Naive thymus-derived CD4-positive, alpha-beta T cell (primary cell): Measurements from ENCODE around the gene GAL3ST2. TPM values are rescaled to one million over a fixed set of nuclear protein-coding genes. Genes with fewer than 3 reads are reported as not detected.

Experiments
- ATAC-seq: fragments of 150-1000 bp; cut with Tn5 transposase; 2 replicates; pipeline ENCODE4 v1.10.0; 2021; ENCODE audit warnings: mild to moderate bottlenecking, moderate library complexity
- CTCF ChIA-PET: fragments of 350-600 bp; sonication (Branson Sonifier 250); formaldehyde crosslinking; loops from one replicate; lab custom pipeline; 2021; ENCODE audit warnings: antibody characterized with exemption; lab: Charles Lee
- POLR2A ChIA-PET: fragments of 350-600 bp; sonication (Branson Sonifier 250); formaldehyde crosslinking; loops from one replicate; lab custom pipeline; 2021; ENCODE audit warnings: antibody characterized with exemption, inconsistent platforms; lab: Charles Lee
- DNase-seq, 9 donors: peaks; one replicate each; pipeline versions ENCODE4 v3.0.0 to v3.0.0-alpha.2; 2020 to 2022; ENCODE audit warnings: mixed read lengths in 1 of 9
- H3K27ac ChIP-seq: one replicate; pipeline ENCODE4 v1.7.0; 2013; ENCODE audit warnings: mild to moderate bottlenecking, low read depth, low read length, moderate library complexity
- H3K27me3 ChIP-seq, 2 donors: one replicate each; pipeline ENCODE4 v1.7.0; 2013; ENCODE audit warnings: low read length in 2 of 2, mild to moderate bottlenecking in 2 of 2, moderate library complexity in 2 of 2; ENCODE audit not compliant: control insufficient read depth in 2 of 2, insufficient read depth in 2 of 2
- H3K36me3 ChIP-seq, 3 experiments: 1 replicate in 2 of 3; 2 replicates in 1 of 3; pipeline ENCODE4 v1.7.0; 2013; ENCODE audit warnings: low read length in 3 of 3, mild to moderate bottlenecking in 3 of 3, moderate library complexity in 1 of 3; ENCODE audit not compliant: insufficient read depth in 3 of 3, control insufficient read depth in 2 of 3
- H3K4me1 ChIP-seq, 2 donors: one replicate each; pipeline ENCODE4 v1.7.0; 2013; ENCODE audit warnings: low read length in 2 of 2, mild to moderate bottlenecking in 2 of 2, moderate library complexity in 1 of 2; ENCODE audit not compliant: control insufficient read depth in 2 of 2, insufficient read depth in 2 of 2
- H3K4me3 ChIP-seq: 2 replicates; pipeline ENCODE4 v1.7.0; 2013; ENCODE audit warnings: mild to moderate bottlenecking, low read length
- H3K9me3 ChIP-seq, 3 experiments: 1 replicate in 2 of 3; 2 replicates in 1 of 3; pipeline ENCODE4 v1.7.0; 2013; ENCODE audit warnings: low read length in 3 of 3; ENCODE audit not compliant: control insufficient read depth in 2 of 3
- H3K27ac Mint-ChIP-seq, 9 donors: one replicate each; pipeline ENCODE4 v1.8.0; 2020 to 2022; ENCODE audit warnings: mixed read lengths in 9 of 9, mild to moderate bottlenecking in 8 of 9, moderate library complexity in 5 of 9, inconsistent platforms in 2 of 9
- H3K27me3 Mint-ChIP-seq, 5 donors: one replicate each; pipeline ENCODE4 v1.8.0; 2021 to 2022; ENCODE audit warnings: mixed read lengths in 5 of 5, mild to moderate bottlenecking in 1 of 5
- H3K36me3 Mint-ChIP-seq, 5 donors: one replicate each; pipeline ENCODE4 v1.8.0; 2020 to 2022; ENCODE audit warnings: mixed read lengths in 5 of 5, mild to moderate bottlenecking in 3 of 5, inconsistent platforms in 1 of 5
- H3K4me1 Mint-ChIP-seq, 7 donors: one replicate each; pipeline ENCODE4 v1.8.0; 2020 to 2022; ENCODE audit warnings: mixed read lengths in 7 of 7, mild to moderate bottlenecking in 3 of 7, inconsistent platforms in 1 of 7
- H3K4me3 Mint-ChIP-seq, 10 donors: one replicate each; pipeline ENCODE4 v1.8.0; 2020 to 2022; ENCODE audit warnings: mild to moderate bottlenecking in 10 of 10, mixed read lengths in 10 of 10, moderate library complexity in 6 of 10, inconsistent platforms in 2 of 10
- H3K9me3 Mint-ChIP-seq, 11 donors: one replicate each; pipeline ENCODE4 v1.8.0; 2020 to 2022; ENCODE audit warnings: mixed read lengths in 11 of 11, mild to moderate bottlenecking in 4 of 11, inconsistent platforms in 1 of 11, moderate library complexity in 1 of 11
- intact Hi-C, 2 donors: fragments of 100-400 bp; cut with micrococcal nuclease; formaldehyde crosslinking; loops; one replicate each; pipeline ENCODE4 v1.15.1; 2023
- polyA plus RNA-seq, 2 donors: library from polyadenylated mRNA; unstranded; fragments of 300-500 nt; fragmentation: Illumina TruSeq; gene quantifications; one replicate each; pipeline ENCODE4 v1.2.3, GENCODE V29; 2021
- total RNA-seq, 6 experiments: library from RNA in 5 of 6; stranded (reverse) in 5 of 6; gene quantifications; 1 replicate in 5 of 6; 2 replicates in 1 of 6; pipeline ENCODE4 v1.2.3 and lab custom pipeline; 2021 to 2026

The GAL3ST2 gene
- total and polyA plus RNA-seq, 7 experiments from 2014 or later, result 0.17 to 0.93 (median 0.37) TPM; not detected in 4

DNA sequence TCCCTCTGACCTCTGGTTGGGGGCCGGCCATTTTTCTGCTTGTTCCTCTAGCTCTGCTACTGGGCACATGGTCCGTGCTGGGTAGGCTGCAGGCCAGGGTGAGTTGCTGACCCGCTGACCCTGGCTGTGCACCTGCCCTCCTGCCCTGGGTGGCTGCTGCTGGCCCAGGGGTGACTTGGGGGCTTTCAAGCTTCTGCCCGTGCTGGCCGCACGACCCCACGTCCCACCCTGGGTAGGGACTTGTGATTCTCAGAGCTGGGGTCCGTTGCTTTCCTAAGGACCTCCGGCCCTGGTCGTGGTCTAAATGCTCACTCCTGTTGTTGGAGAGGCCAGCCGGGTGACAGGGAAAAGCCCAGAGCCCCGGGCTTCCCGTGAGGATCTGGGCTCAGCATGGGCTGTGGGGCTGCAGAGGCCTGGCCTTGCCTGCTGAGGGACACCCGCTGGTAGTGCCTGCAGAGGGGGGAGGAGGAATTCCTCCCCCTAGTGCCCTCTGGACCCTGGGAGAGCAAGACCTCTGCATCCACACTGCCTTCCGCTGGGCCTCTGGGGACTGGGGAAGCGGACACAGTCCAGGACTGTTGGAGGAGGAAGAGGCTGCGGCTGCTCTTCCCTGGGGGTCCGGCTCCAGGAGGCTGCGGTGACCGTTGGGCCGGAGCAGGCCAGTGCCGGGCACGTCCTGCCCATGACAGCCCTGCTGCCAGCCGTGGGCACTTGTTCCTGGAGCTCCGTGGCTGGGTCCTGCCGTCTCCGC is 6.3 kb upstream of the GAL3ST2 start:
- peak in 1 of 9 donors; percentile 14 for DNase-seq
- Histone ChIP-seq H3K4me1 (peaks cover 8 to 10% of the 10 kb centered on the region in 2 donors), H3K9me3 (no peaks in the 10 kb centered on the region), H3K27ac (no peak overlapping the region), H3K27me3 (no peaks in the 10 kb centered on the region), H3K36me3 (no peaks in the 10 kb centered on the region), H3K4me3 (no peak overlapping the region)
- Mint-ChIP-seq H3K4me1 (peaks cover 6 to 14% (median 12%) of the 10 kb centered on the region in 7 donors), H3K4me3 (no peak overlapping the region), H3K36me3 (no peaks in the 10 kb centered on the region), H3K27ac (no peak overlapping the region), H3K27me3 (no peaks in the 10 kb centered on the region), H3K9me3 (no peaks in the 10 kb centered on the region)
- POLR2A ChIA-PET, result interaction anchor here (0.6 kb wide), 1 partner anchor 11 kb away, joined by 3 read pairs; no protein-coding TSS in a partner anchor
- no peak for ATAC-seq
- CTCF ChIA-PET, result no interaction called here
- intact Hi-C loops, result no loop called here

DNA sequence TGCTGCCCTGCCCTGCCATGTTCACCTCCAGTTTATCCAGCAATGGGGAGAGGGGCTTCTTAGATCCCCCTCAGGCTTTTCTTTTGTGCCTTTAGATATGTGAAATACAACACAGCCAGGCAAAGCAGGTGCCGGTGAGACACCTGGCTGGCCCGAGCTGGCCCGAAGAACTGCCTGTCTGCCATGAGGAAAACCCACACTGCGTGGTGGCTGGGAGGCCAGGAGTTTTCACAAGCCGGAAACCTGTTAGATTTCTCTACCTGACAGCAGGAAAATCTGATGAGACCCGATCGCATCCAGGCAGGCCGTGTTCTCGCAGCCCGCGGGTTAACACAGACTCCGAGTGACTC is 5.7 kb upstream of the GAL3ST2 start:
- CTCF ChIA-PET, result no interaction called here
- Histone ChIP-seq H3K9me3 (no peaks in the 10 kb centered on the region), H3K27me3 (no peaks in the 10 kb centered on the region), H3K4me1 (peaks cover 8 to 10% of the 10 kb centered on the region in 2 donors), H3K4me3 (no peak overlapping the region), H3K27ac (no peak overlapping the region), H3K36me3 (no peaks in the 10 kb centered on the region)
- Mint-ChIP-seq H3K36me3 (no peaks in the 10 kb centered on the region), H3K4me3 (peak overlapping the region in 1 of 10 donors; percentile 21), H3K9me3 (no peaks in the 10 kb centered on the region), H3K27me3 (no peaks in the 10 kb centered on the region), H3K4me1 (peaks cover 6 to 14% (median 12%) of the 10 kb centered on the region in 7 donors), H3K27ac (no peak overlapping the region)
- POLR2A ChIA-PET, result interaction anchor here (0.6 kb wide), 1 partner anchor 11 kb away, joined by 3 read pairs; no protein-coding TSS in a partner anchor
- intact Hi-C loops, result no loop called here
- ATAC-seq (no peak), DNase-seq (no peak)

DNA sequence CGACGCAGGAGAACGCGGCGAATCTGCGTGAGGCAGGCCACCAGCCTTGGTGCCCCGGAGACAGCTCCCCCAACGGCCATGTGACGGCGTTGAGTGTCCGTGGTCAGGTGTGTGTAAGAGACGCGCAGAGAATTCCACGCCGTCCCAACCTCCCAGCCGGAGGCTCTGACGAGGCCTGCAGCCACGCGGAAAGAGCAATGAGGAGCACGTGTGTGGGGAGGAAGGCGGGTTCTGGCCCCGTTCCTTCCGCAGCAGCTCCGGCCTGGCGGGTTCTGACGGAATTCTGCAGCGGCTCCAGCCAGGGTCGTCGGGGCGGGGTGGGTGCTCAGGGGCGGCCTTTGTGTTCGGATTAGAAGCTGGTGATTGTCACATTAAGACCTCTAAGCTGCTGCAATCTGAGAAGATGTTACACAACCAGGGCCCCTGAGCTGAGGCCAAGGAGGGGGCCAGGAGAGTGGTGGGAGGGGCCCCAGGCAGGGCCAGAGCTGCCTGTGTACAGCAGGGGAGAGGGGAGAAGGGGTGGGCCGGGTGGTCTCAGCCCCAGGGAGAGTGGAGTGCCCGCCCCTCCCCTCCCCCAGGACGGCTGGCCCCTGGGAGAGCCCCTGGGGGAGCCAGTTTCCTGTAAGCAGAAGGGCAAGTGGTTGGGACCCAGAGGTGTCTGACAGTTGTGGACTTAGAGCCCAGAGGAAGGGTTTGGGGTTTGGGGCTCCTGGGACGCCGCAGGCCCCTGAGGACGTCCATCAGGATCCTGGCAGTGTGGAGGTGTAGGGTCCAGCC is 5.1 kb upstream of the GAL3ST2 start:
- Mint-ChIP-seq H3K27me3 (no peaks in the 10 kb centered on the region), H3K9me3 (no peaks in the 10 kb centered on the region), H3K4me1 (peaks cover 6 to 14% (median 12%) of the 10 kb centered on the region in 7 donors), H3K27ac (peak overlapping the region in 7 of 9 donors; percentile 22 to 86 (median 66)), H3K36me3 (no peaks in the 10 kb centered on the region), H3K4me3 (peak overlapping the region in 6 of 10 donors; percentile 53 to 76 (median 66))
- ChIA-PET POLR2A (no interaction called here), CTCF (no interaction called here)
- Histone ChIP-seq H3K27me3 (no peaks in the 10 kb centered on the region), H3K4me3 (no peak overlapping the region), H3K36me3 (no peaks in the 10 kb centered on the region), H3K27ac (no peak overlapping the region), H3K4me1 (peaks cover 8 to 10% of the 10 kb centered on the region in 2 donors), H3K9me3 (no peaks in the 10 kb centered on the region)
- intact Hi-C loops, result no loop called here
- ATAC-seq, result no peak
- DNase-seq, result peak in 1 of 9 donors; percentile 14

DNA sequence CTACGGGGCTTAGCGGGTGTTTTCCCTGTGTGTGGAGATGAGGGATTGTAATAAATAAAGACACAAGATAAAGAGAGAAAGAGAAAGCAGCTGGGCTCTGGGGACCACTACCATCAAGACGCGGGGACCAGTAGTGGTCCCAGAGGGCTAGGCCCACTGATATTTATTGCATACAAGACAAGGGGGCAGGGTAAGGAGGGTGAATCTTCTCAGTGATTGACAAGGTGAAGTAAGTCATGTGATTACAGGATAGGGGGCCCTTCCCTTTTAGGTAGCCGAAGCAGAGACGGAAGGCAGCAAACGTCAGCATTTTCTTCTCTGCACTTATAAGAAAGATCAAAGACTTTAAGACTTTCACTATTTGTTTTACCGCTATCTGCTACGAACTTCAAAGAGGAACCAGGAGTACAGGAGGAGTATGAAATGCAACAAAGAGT is 4.5 kb upstream of the GAL3ST2 start:
- no peak overlapping the region for H3K27ac ChIP-seq

DNA sequence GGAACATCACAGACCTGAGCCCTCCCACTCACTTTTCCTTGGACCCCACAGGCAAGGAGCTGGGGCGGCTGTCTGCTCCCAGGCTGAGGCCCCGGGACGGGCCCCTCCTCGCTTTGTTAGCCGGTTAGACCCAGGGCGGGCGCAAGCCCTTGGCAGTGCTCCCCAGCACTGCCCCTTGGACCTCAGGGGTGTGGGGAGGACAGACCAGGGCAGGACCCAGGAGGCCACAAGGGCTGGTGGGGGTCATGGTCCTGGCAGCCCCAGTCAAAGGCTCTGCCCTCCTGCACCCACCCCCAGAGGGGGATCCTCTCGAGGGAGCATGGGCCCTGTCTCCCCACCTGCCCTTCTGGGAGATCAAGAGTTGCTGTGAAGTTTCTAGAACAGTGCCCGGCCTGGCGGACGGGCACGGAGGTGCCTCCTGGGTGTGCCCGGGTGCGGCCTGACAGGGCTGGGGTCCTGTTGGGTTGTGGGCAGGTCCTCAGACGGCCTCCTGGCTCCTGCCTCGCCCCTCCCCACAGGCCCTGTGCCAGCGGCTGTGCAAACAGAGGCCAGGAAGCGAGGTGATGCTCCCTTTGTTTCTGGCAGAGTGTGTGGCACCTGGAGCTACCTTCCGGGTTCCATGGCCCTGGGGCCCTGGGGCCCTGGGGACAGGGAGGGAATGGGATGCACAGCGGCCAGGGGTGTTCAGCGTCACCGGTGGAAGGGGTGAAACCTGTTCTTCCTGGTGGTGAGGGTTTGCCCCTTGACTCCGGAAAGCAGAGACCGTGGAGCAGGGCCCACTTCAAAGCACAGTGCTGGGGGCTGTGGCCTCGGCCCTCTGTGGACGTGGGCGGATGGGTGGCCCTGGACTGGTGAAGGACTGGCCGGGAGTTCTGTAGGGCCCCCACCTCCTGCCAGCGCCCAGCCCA is 2.9 kb upstream of the GAL3ST2 start:
- H3K27me3 ChIP-seq, result no peaks in the 10 kb centered on the region
- intact Hi-C loops, result no loop called here
- ATAC-seq, result no peak
- H3K36me3 Mint-ChIP-seq, result no peaks in the 10 kb centered on the region
- no peaks in the 10 kb centered on the region for H3K36me3 ChIP-seq
- H3K4me1 ChIP-seq, result peaks cover 8 to 10% of the 10 kb centered on the region in 2 donors
- ChIA-PET CTCF (interaction anchor here (0.6 kb wide), 1 partner anchor 9 kb away, joined by 3 read pairs; no protein-coding TSS in a partner anchor), POLR2A (no interaction called here)
- no peak overlapping the region for H3K4me3 Mint-ChIP-seq
- H3K4me1 Mint-ChIP-seq, result peaks cover 6 to 14% (median 12%) of the 10 kb centered on the region in 7 donors
- DNase-seq, result peak in 1 of 9 donors; percentile 19
- no peak overlapping the region for H3K4me3 ChIP-seq
- H3K9me3 Mint-ChIP-seq, result peaks cover 0 to 2% (median 0%) of the 10 kb centered on the region in 11 donors
- no peaks in the 10 kb centered on the region for H3K9me3 ChIP-seq
- no peak overlapping the region for H3K27ac Mint-ChIP-seq
- no peaks in the 10 kb centered on the region for H3K27me3 Mint-ChIP-seq
- no peak overlapping the region for H3K27ac ChIP-seq

More for the DNA sequence above, 4.5 kb upstream of the GAL3ST2 start:
- Histone ChIP-seq H3K4me3 (no peak overlapping the region), H3K27me3 (no peaks in the 10 kb centered on the region), H3K36me3 (no peaks in the 10 kb centered on the region), H3K9me3 (no peaks in the 10 kb centered on the region), H3K4me1 (peaks cover 8 to 10% of the 10 kb centered on the region in 2 donors)
- intact Hi-C loops, result no loop called here
- H3K27ac Mint-ChIP-seq, result peak overlapping the region in 8 of 9 donors; percentile 22 to 86 (median 56)
- no peaks in the 10 kb centered on the region for H3K9me3 Mint-ChIP-seq
- no peaks in the 10 kb centered on the region for H3K36me3 Mint-ChIP-seq
- ATAC-seq, result no peak
- peaks cover 6 to 14% (median 12%) of the 10 kb centered on the region in 7 donors for H3K4me1 Mint-ChIP-seq
- peak overlapping the region in 9 of 10 donors; percentile 2 to 76 (median 57) for H3K4me3 Mint-ChIP-seq
- POLR2A ChIA-PET, result no interaction called here
- peak in 8 of 9 donors; percentile 10 to 53 (median 35) for DNase-seq
- CTCF ChIA-PET, result interaction anchor here (1.0 kb wide), 1 partner anchor 106 kb away, joined by 3 read pairs; no protein-coding TSS in a partner anchor
- no peaks in the 10 kb centered on the region for H3K27me3 Mint-ChIP-seq
